Esophagus muscularis mucosa (tissue), 4 donors: ENCODE data around the gene ADCY3. TPM values are rescaled to one million over a fixed set of nuclear protein-coding genes. Genes with fewer than 3 reads are reported as not detected.

Source experiments
- DNase-seq: peaks from one replicate; pipeline ENCODE4 v3.0.0-alpha.2; 2017; ENCODE audit errors: extremely low spot score
- H3K27ac ChIP-seq, 4 donors: fragments of 200-600 bp; sonication (generic); replicated peaks in 1 of 4; 1 replicate in 3 of 4; 2 replicates in 1 of 4; pipeline ENCODE4 v1.5.1; 2016 to 2019; ENCODE audit warnings: mild to moderate bottlenecking in 1 of 4
- H3K27me3 ChIP-seq, 4 donors: fragments of 200-600 bp; sonication (generic); one replicate each; pipeline versions ENCODE4 v1.5.1 to v1.6.0; 2016 to 2019
- H3K36me3 ChIP-seq, 4 donors: fragments of 200-600 bp; sonication (generic); one replicate each; pipeline ENCODE4 v1.5.1; 2016 to 2019
- H3K4me1 ChIP-seq, 4 donors: fragments of 200-600 bp; sonication (generic); one replicate each; pipeline ENCODE4 v1.5.1; 2016 to 2019
- H3K4me3 ChIP-seq, 4 donors: fragments of 200-600 bp; sonication (generic); 1 replicate in 2 of 4; 2 replicates in 2 of 4; pipeline ENCODE4 v1.5.1; 2016 to 2019; ENCODE audit warnings: mild to moderate bottlenecking in 4 of 4, moderate library complexity in 1 of 4
- H3K9me3 ChIP-seq, 4 donors: fragments of 200-600 bp; sonication (generic); 1 replicate in 3 of 4; 2 replicates in 1 of 4; pipeline ENCODE4 v1.5.1; 2016 to 2019
- EP300 ChIP-seq: sonication (generic); formaldehyde crosslinking; IDR thresholded peaks from one replicate; pipeline ENCODE4 v1.6.1; 2017; ENCODE audit warnings: antibody characterized with exemption
- POLR2A ChIP-seq: fragments of 450-650 bp; IDR thresholded peaks from one replicate; pipeline ENCODE4 v1.6.1; 2017; ENCODE audit warnings: antibody characterized with exemption, moderate library complexity, mild to moderate bottlenecking, low read depth
- POLR2AphosphoS5 ChIP-seq, 2 donors: sonication (generic); formaldehyde crosslinking; IDR thresholded peaks; one replicate each; pipeline ENCODE4 v1.6.1; 2017; ENCODE audit warnings: antibody characterized with exemption in 2 of 2
- WGBS: methylation state at CpG from one replicate; pipeline ENCODE4 v1.1.5; 2018; 5-methylcytosine and 5-hydroxymethylcytosine counted together
- intact Hi-C: fragments of 100-400 bp; cut with DNase I; formaldehyde crosslinking; loops from one replicate; pipeline ENCODE4 v1.15.1; 2023
- total RNA-seq, 4 donors: library from RNA; depleted of rRNA; stranded (reverse); fragments of >200 nt; gene quantifications; one replicate each; pipeline versions ENCODE4 v1.1.0 to v1.2.1, GENCODE V29; 2016
- TF ChIP-seq, protein P1 (sequence below), 3 experiments: fragments of 200-600 bp in 2 of 3; fragments of 450-650 bp in 1 of 3; sonication (generic) in 2 of 3; IDR thresholded peaks; one replicate each; pipeline ENCODE4 v1.5.1; 2017 to 2019; ENCODE audit warnings: antibody characterized with exemption in 3 of 3, mild to moderate bottlenecking in 2 of 3, moderate library complexity in 1 of 3

Gene ADCY3
- total RNA-seq, 4 donors from 2014 or later = 21.2 to 70.6 (median 53.8) TPM

GRCh38 chr2:24797644-24798043 is 122.4 kb downstream of the ADCY3 start:
- intact Hi-C loops = no loop called here
- no peak overlapping the region for H3K27ac ChIP-seq
- TF ChIP-seq, protein P1, sequence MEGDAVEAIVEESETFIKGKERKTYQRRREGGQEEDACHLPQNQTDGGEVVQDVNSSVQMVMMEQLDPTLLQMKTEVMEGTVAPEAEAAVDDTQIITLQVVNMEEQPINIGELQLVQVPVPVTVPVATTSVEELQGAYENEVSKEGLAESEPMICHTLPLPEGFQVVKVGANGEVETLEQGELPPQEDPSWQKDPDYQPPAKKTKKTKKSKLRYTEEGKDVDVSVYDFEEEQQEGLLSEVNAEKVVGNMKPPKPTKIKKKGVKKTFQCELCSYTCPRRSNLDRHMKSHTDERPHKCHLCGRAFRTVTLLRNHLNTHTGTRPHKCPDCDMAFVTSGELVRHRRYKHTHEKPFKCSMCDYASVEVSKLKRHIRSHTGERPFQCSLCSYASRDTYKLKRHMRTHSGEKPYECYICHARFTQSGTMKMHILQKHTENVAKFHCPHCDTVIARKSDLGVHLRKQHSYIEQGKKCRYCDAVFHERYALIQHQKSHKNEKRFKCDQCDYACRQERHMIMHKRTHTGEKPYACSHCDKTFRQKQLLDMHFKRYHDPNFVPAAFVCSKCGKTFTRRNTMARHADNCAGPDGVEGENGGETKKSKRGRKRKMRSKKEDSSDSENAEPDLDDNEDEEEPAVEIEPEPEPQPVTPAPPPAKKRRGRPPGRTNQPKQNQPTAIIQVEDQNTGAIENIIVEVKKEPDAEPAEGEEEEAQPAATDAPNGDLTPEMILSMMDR (IDR thresholded peaks at IDR 0.05) = no peak
- TF ChIP-seq POLR2AphosphoS5 (IDR thresholded peaks at IDR 0.05) = no peak
- no peaks in the 10 kb centered on the region for H3K9me3 ChIP-seq
- no peaks in the 10 kb centered on the region for H3K36me3 ChIP-seq
- no peaks in the 10 kb centered on the region for H3K27me3 ChIP-seq
- no peak for DNase-seq
- H3K4me3 ChIP-seq = no peak overlapping the region
- peaks cover 5 to 11% (median 8%) of the 10 kb centered on the region in 4 donors for H3K4me1 ChIP-seq
- 94% methylated on average over 2 of the region's 2 CpGs for WGBS

DNA sequence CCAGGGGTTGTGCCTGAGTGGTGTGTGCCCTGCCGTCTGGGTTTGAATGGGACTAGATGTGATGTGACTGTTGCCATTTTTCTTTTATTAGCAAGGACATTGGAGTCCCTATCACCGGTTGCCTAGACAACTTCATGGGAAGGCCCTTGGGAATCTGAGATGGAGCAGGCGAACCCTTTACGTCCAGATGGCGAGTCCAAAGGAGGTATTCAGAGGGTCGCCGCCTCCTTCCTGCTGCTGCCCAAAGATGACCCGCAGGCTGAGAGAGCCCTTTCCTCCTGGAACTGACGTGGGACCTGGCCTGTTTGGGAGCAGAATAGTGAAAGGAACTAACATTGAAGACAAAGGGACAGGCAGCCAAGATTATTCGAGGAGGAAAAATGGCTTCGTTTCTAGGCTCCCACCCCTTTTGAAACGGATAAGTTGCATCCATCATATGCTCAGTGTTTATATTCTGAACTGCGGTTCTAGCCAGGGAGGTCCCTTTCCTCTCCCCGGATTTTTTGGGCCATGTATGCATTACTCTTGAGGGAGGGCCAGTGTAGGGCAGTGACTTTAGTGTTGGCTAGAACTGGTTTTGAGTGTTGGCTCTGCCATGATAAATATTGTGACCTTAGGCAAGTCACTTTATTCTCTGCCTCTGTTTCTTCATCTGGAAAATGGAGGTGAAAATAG is 126.1 kb downstream of the ADCY3 start:
- H3K27ac ChIP-seq = peak overlapping the region; percentile 95 to 99 (median 98)
- no peaks in the 10 kb centered on the region for H3K9me3 ChIP-seq
- no peak for TF ChIP-seq POLR2AphosphoS5 (IDR thresholded peaks at IDR 0.05)
- no peak for TF ChIP-seq EP300
- TF ChIP-seq, protein P1 (IDR thresholded peaks at IDR 0.05) = no peak
- no peak for TF ChIP-seq POLR2A
- no peaks in the 10 kb centered on the region for H3K36me3 ChIP-seq
- H3K4me3 ChIP-seq = peak overlapping the region; percentile 75 to 96 (median 88)
- DNase-seq = no peak
- peaks cover 12 to 30% (median 21%) of the 10 kb centered on the region in 4 donors for H3K4me1 ChIP-seq
- intact Hi-C loops = loop anchor here (5.0 kb wide), 1 partner anchor 302 kb away; the partner anchor contains the start of gene NCOA1
- WGBS = 3% methylated on average over 9 of the region's 14 CpGs
- no peaks in the 10 kb centered on the region for H3K27me3 ChIP-seq

- DNase-seq = peak; percentile 98
- under 1% methylated on average over 41 of the region's 74 CpGs for WGBS
- intact Hi-C loops = loop anchor here (5.0 kb wide), 1 partner anchor 301 kb away; the partner anchor contains the start of gene NCOA1
- no peaks in the 10 kb centered on the region for H3K9me3 ChIP-seq
- peaks cover 12 to 31% (median 24%) of the 10 kb centered on the region in 4 donors for H3K4me1 ChIP-seq
- no peaks in the 10 kb centered on the region for H3K27me3 ChIP-seq
- H3K36me3 ChIP-seq = no peaks in the 10 kb centered on the region
- H3K27ac ChIP-seq = peak within 1 kb of the TSS; percentile 95 to 99 (median 98)
- peak within 1 kb of the TSS; percentile 75 to 96 (median 88) for H3K4me3 ChIP-seq
- TF ChIP-seq, protein P1 (IDR thresholded peaks at IDR 0.05) = peak; percentile 54 to 61 (median 59)
- peak; percentile 82 to 91 for TF ChIP-seq POLR2AphosphoS5 (IDR thresholded peaks at IDR 0.05)
- no peak for TF ChIP-seq EP300
Measured at GRCh38 chr2:24792874-24793760, 126.9 kb downstream of the ADCY3 start, which contains the start of the genes CENPO and PTRHD1. Gene CENPO (plus strand): TSS chr2:24793425. CDS start chr2:24793920, 495 bp downstream. Gene PTRHD1 (minus strand): TSS chr2:24793391. CDS start chr2:24793377, 14 bp downstream.

GRCh38 chr2:24792542-24792873 is 127.5 kb downstream of the ADCY3 start:
- H3K4me3 ChIP-seq = peak overlapping the region; percentile 75 to 96 (median 88)
- 5% methylated on average over 6 of the region's 6 CpGs for WGBS
- intact Hi-C loops = loop anchor here (5.0 kb wide), 1 partner anchor 300 kb away; the partner anchor contains the start of gene NCOA1
- H3K4me1 ChIP-seq = peaks cover 12 to 31% (median 24%) of the 10 kb centered on the region in 4 donors
- H3K27me3 ChIP-seq = no peaks in the 10 kb centered on the region
- no peaks in the 10 kb centered on the region for H3K36me3 ChIP-seq
- peak overlapping the region; percentile 95 to 99 (median 98) for H3K27ac ChIP-seq
- no peak for DNase-seq
- H3K9me3 ChIP-seq = no peaks in the 10 kb centered on the region
- TF ChIP-seq POLR2A = no peak
- no peak for TF ChIP-seq EP300
- no peak for TF ChIP-seq POLR2AphosphoS5 (IDR thresholded peaks at IDR 0.05)
- TF ChIP-seq, protein P1 (IDR thresholded peaks at IDR 0.05) = no peak
